ENCODE measurements around the gene RPRM.

The RPRM gene

GRCh38 chr2:153476491-153476815 is 2.1 kb downstream of the RPRM start:
- TF ChIP-seq GATA3 (IDR thresholded peaks at IDR 0.05; ENCODE audit: low read depth, low read length) (no peak), GATA2 (IDR thresholded peaks at IDR 0.05; ENCODE audit: low read depth, low read length) (no peak)

- TF ChIP-seq GATA3 (IDR thresholded peaks at IDR 0.05; ENCODE audit: low read depth, low read length) (no peak), GATA2 (IDR thresholded peaks at IDR 0.05; ENCODE audit: low read depth, low read length) (no peak)
Observed at GRCh38 chr2:153474876-153475435, 3.6 kb downstream of the RPRM start.

- TF ChIP-seq GATA3 (IDR thresholded peaks at IDR 0.05; ENCODE audit: low read depth, low read length), result no peak
- no peak for TF ChIP-seq GATA2 (IDR thresholded peaks at IDR 0.05; ENCODE audit: low read depth, low read length)
Observed at GRCh38 chr2:153474407-153474806, 4.2 kb downstream of the RPRM start.

GRCh38 chr2:153470867-153471266 is 7.7 kb downstream of the RPRM start:
- TF ChIP-seq GATA3 (IDR thresholded peaks at IDR 0.05; ENCODE audit: low read depth, low read length) (no peak), GATA2 (IDR thresholded peaks at IDR 0.05; ENCODE audit: low read depth, low read length) (no peak)

- no peak for TF ChIP-seq GATA3 (IDR thresholded peaks at IDR 0.05; ENCODE audit: low read depth, low read length)
- TF ChIP-seq GATA2 (IDR thresholded peaks at IDR 0.05; ENCODE audit: low read depth, low read length), result no peak
Observed at GRCh38 chr2:153464395-153464794, 14.2 kb downstream of the RPRM start.

GRCh38 chr2:153462338-153462859 is 16.2 kb downstream of the RPRM start:
- no peak for TF ChIP-seq GATA2 (IDR thresholded peaks at IDR 0.05; ENCODE audit: low read depth, low read length)
- TF ChIP-seq GATA3 (IDR thresholded peaks at IDR 0.05; ENCODE audit: low read depth, low read length), result no peak

- TF ChIP-seq GATA2 (IDR thresholded peaks at IDR 0.05; ENCODE audit: low read depth, low read length) (no peak), GATA3 (IDR thresholded peaks at IDR 0.05; ENCODE audit: low read depth, low read length) (no peak)
Observed at GRCh38 chr2:153461453-153461852, 17.1 kb downstream of the RPRM start.

GRCh38 chr2:153455861-153456260 is 22.7 kb downstream of the RPRM start:
- no peak for TF ChIP-seq GATA3 (IDR thresholded peaks at IDR 0.05; ENCODE audit: low read depth, low read length)
- no peak for TF ChIP-seq GATA2 (IDR thresholded peaks at IDR 0.05; ENCODE audit: low read depth, low read length)

- no peak for TF ChIP-seq GATA2 (IDR thresholded peaks at IDR 0.05; ENCODE audit: low read depth, low read length)
- TF ChIP-seq GATA3 (IDR thresholded peaks at IDR 0.05; ENCODE audit: low read depth, low read length), result no peak
Observed at GRCh38 chr2:153455403-153455802, 23.2 kb downstream of the RPRM start.

- TF ChIP-seq GATA2 (IDR thresholded peaks at IDR 0.05; ENCODE audit: low read depth, low read length) (no peak), GATA3 (IDR thresholded peaks at IDR 0.05; ENCODE audit: low read depth, low read length) (no peak)
Observed at GRCh38 chr2:153451611-153452010, 27.0 kb downstream of the RPRM start.

- TF ChIP-seq GATA2 (IDR thresholded peaks at IDR 0.05; ENCODE audit: low read depth, low read length), result no peak
- TF ChIP-seq GATA3 (IDR thresholded peaks at IDR 0.05; ENCODE audit: low read depth, low read length), result no peak
Observed at GRCh38 chr2:153443106-153443505, 35.5 kb downstream of the RPRM start.

GRCh38 chr2:153433403-153433802 is 45.2 kb downstream of the RPRM start:
- TF ChIP-seq GATA2 (IDR thresholded peaks at IDR 0.05; ENCODE audit: low read depth, low read length) (no peak), GATA3 (IDR thresholded peaks at IDR 0.05; ENCODE audit: low read depth, low read length) (no peak)

- TF ChIP-seq GATA3 (IDR thresholded peaks at IDR 0.05; ENCODE audit: low read depth, low read length), result no peak
Observed at GRCh38 chr2:153432381-153432780, 46.2 kb downstream of the RPRM start.

GRCh38 chr2:153431114-153431513 is 47.4 kb downstream of the RPRM start:
- TF ChIP-seq GATA3 (IDR thresholded peaks at IDR 0.05; ENCODE audit: low read depth, low read length) (no peak), GATA2 (IDR thresholded peaks at IDR 0.05; ENCODE audit: low read depth, low read length) (no peak)
